Liver (tissue), 9 donors: ENCODE data around the gene NFRKB. TPM values are rescaled to one million over a fixed set of nuclear protein-coding genes. Genes with fewer than 3 reads are reported as not detected.

ENCODE experiments used
- DNase-seq: peaks from one replicate; pipeline ENCODE4 v3.0.0-alpha.2; 2017; ENCODE audit warnings: low spot score
- H3K27ac ChIP-seq, 2 donors: one replicate each; pipeline ENCODE4 v1.7.0; 2013; ENCODE audit warnings: inconsistent platforms in 2 of 2, low read length in 2 of 2, control low read depth in 1 of 2, low read depth in 1 of 2, mild to moderate bottlenecking in 1 of 2
- H3K27me3 ChIP-seq, 4 donors: one replicate each; pipeline versions ENCODE4 v1.6.1 to v1.7.0; 2013; ENCODE audit warnings: low read length in 3 of 4, inconsistent platforms in 1 of 4, mild to moderate bottlenecking in 1 of 4, moderate library complexity in 1 of 4; ENCODE audit not compliant: control insufficient read depth in 4 of 4, insufficient read depth in 4 of 4
- H3K36me3 ChIP-seq, 4 donors: one replicate each; pipeline versions ENCODE4 v1.6.1 to v1.7.0; 2013; ENCODE audit warnings: low read length in 3 of 4, mild to moderate bottlenecking in 3 of 4, low read depth in 1 of 4, moderate library complexity in 1 of 4; ENCODE audit not compliant: control insufficient read depth in 4 of 4, insufficient read depth in 3 of 4
- H3K4me1 ChIP-seq, 4 donors: one replicate each; pipeline versions ENCODE4 v1.6.1 to v1.7.0; 2013; ENCODE audit warnings: low read length in 3 of 4, mild to moderate bottlenecking in 3 of 4, moderate library complexity in 1 of 4; ENCODE audit not compliant: control insufficient read depth in 4 of 4, insufficient read depth in 4 of 4
- H3K4me3 ChIP-seq, 3 donors: one replicate each; pipeline versions ENCODE4 v1.6.1 to v1.7.0; 2013; ENCODE audit warnings: low read length in 3 of 3, control low read depth in 1 of 3, low read depth in 1 of 3, mild to moderate bottlenecking in 1 of 3
- H3K9ac ChIP-seq, 2 donors: one replicate each; pipeline ENCODE4 v1.7.0; 2013; ENCODE audit warnings: low read length in 2 of 2, mild to moderate bottlenecking in 2 of 2, moderate library complexity in 2 of 2, control low read depth in 1 of 2, low read depth in 1 of 2
- H3K9me3 ChIP-seq, 4 donors: one replicate each; pipeline versions ENCODE4 v1.6.1 to v1.7.0; 2013; ENCODE audit warnings: low read length in 3 of 4; ENCODE audit not compliant: control insufficient read depth in 4 of 4
- ATF3 ChIP-seq: IDR thresholded peaks from 2 replicates; pipeline ENCODE4 v1.6.1; 2016; ENCODE audit warnings: antibody characterized with exemption
- CTCF ChIP-seq: fragments of 150-350 bp; IDR thresholded peaks from 2 replicates; pipeline ENCODE4 v1.5.1; 2017; ENCODE audit warnings: improper control_type of control experiment, low read depth, low read length; ENCODE audit not compliant: missing input control
- EGR1 ChIP-seq, 2 donors: IDR thresholded peaks; 2 replicates each; pipeline ENCODE4 v1.6.1; 2016 to 2018; ENCODE audit warnings: antibody characterized with exemption in 2 of 2, low read depth in 2 of 2
- FOXA1 ChIP-seq: IDR thresholded peaks from 2 replicates; pipeline ENCODE4 v1.6.1; 2016; ENCODE audit warnings: antibody characterized with exemption
- FOXA2 ChIP-seq: IDR thresholded peaks from 2 replicates; pipeline ENCODE4 v1.6.1; 2016; ENCODE audit warnings: antibody characterized with exemption
- GABPA ChIP-seq, 2 donors: IDR thresholded peaks in 1 of 2; conservative IDR thresholded peaks in 1 of 2; 2 replicates each; pipeline ENCODE4 v1.6.1; 2016; ENCODE audit warnings: antibody characterized with exemption in 2 of 2, mild to moderate bottlenecking in 1 of 2, moderate library complexity in 1 of 2
- HNF4A ChIP-seq, 2 donors: conservative IDR thresholded peaks; 2 replicates each; pipeline ENCODE4 v1.6.1; 2016; ENCODE audit warnings: antibody characterized with exemption in 2 of 2, mild to moderate bottlenecking in 2 of 2
- HNF4G ChIP-seq: IDR thresholded peaks from 2 replicates; pipeline ENCODE4 v1.6.1; 2016; ENCODE audit warnings: antibody characterized with exemption
- JUND ChIP-seq, 2 donors: IDR thresholded peaks; 2 replicates each; pipeline ENCODE4 v1.6.1; 2016; ENCODE audit warnings: antibody characterized with exemption in 2 of 2
- MAX ChIP-seq: IDR thresholded peaks from 2 replicates; pipeline ENCODE4 v1.6.1; 2016; ENCODE audit warnings: antibody characterized with exemption
- NR2F2 ChIP-seq: IDR thresholded peaks from 2 replicates; pipeline ENCODE4 v1.6.1; 2016; ENCODE audit warnings: antibody characterized with exemption
- RAD21 ChIP-seq, 2 donors: IDR thresholded peaks; 2 replicates each; pipeline ENCODE4 v1.6.1; 2016; ENCODE audit warnings: antibody characterized with exemption in 2 of 2, mild to moderate bottlenecking in 2 of 2
- REST ChIP-seq: IDR thresholded peaks from 2 replicates; pipeline ENCODE4 v1.6.1; 2016; ENCODE audit warnings: antibody characterized with exemption, mild to moderate bottlenecking
- RXRA ChIP-seq, 2 donors: IDR thresholded peaks; 2 replicates each; pipeline ENCODE4 v1.6.1; 2017 to 2018; ENCODE audit warnings: antibody characterized with exemption in 2 of 2, mild to moderate bottlenecking in 1 of 2
- SP1 ChIP-seq: IDR thresholded peaks from 2 replicates; pipeline ENCODE4 v1.6.1; 2018; ENCODE audit warnings: antibody characterized with exemption, mild to moderate bottlenecking
- TAF1 ChIP-seq: conservative IDR thresholded peaks from 2 replicates; pipeline ENCODE4 v1.6.1; 2016; ENCODE audit warnings: antibody characterized with exemption, mild to moderate bottlenecking
- YY1 ChIP-seq: IDR thresholded peaks from 2 replicates; pipeline ENCODE4 v1.6.1; 2016; ENCODE audit warnings: antibody characterized with exemption, mild to moderate bottlenecking
- ZBTB33 ChIP-seq: IDR thresholded peaks from 2 replicates; pipeline ENCODE4 v1.6.1; 2016; ENCODE audit warnings: antibody characterized with exemption
- WGBS: extraction: QIAGEN DNeasy Blood & Tissue Kit; methylation state at CpG from one replicate; pipeline ENCODE4 v1.1.7; 2013; 5-methylcytosine and 5-hydroxymethylcytosine counted together
- polyA plus RNA-seq, 2 donors: library from polyadenylated mRNA; stranded (reverse) in 1 of 2; unstranded in 1 of 2; fragments of 200-250 nt in 1 of 2; fragments of >200 nt in 1 of 2; fragmentation: Nextera tagmentation in 1 of 2; extraction: Ambion mirVana in 1 of 2; gene quantifications; one replicate each; pipeline versions ENCODE4 v1.2.1 to v1.2.3, GENCODE V29; 2013 to 2015
- total RNA-seq, 2 donors: library from RNA; depleted of rRNA; stranded (reverse); fragments of >200 nt; gene quantifications; one replicate each; pipeline ENCODE4 v1.2.3, GENCODE V29; 2014
- donor health status: healthy.
- donor health status: healthy.
- donor health status: healthy.
- donor health status: healthy.
- donor health status: healthy.

The NFRKB gene
- total and polyA plus RNA-seq, 4 donors: 5.2 to 20.1 (median 8.9) TPM

GRCh38 chr11:129852125-129852740 lies 43.1 kb downstream of the NFRKB start:
- TF ChIP-seq SP1: no peak
- TF ChIP-seq YY1: no peak
- no peak for TF ChIP-seq FOXA1
- TF ChIP-seq NR2F2: no peak
- no peak for TF ChIP-seq RAD21 (IDR thresholded peaks at IDR 0.05)
- no peak for TF ChIP-seq ATF3
- no peak for TF ChIP-seq ZBTB33
- TF ChIP-seq EGR1 (IDR thresholded peaks at IDR 0.05; ENCODE audit: low read depth in 2 of 2): no peak
- no peak for TF ChIP-seq RXRA (IDR thresholded peaks at IDR 0.05)
- TF ChIP-seq REST: no peak
- no peak for TF ChIP-seq GABPA (IDR thresholded peaks at IDR 0.05 in 1 of 2, conservative IDR thresholded peaks at IDR 0.05 in 1 of 2)
- TF ChIP-seq TAF1: no peak
- no peak for TF ChIP-seq HNF4G
- no peak for TF ChIP-seq CTCF
- TF ChIP-seq JUND (IDR thresholded peaks at IDR 0.05): no peak
- TF ChIP-seq MAX: no peak
- no peak for TF ChIP-seq HNF4A (conservative IDR thresholded peaks at IDR 0.05)
- TF ChIP-seq FOXA2: no peak
- WGBS: 88% methylated on average over 15 of the region's 15 CpGs
- H3K36me3 ChIP-seq: no peaks in the 10 kb centered on the region
- no peaks in the 10 kb centered on the region for H3K27me3 ChIP-seq
- no peak overlapping the region for H3K27ac ChIP-seq
- no peak overlapping the region for H3K4me3 ChIP-seq
- peaks cover 0 to 13% (median 9%) of the 10 kb centered on the region in 4 donors for H3K4me1 ChIP-seq
- no peak overlapping the region for H3K9ac ChIP-seq
- no peaks in the 10 kb centered on the region for H3K9me3 ChIP-seq
- no peak for DNase-seq
